Measurements from ENCODE around the gene MAP2K7. TPM values are rescaled to one million over a fixed set of nuclear protein-coding genes. Genes with fewer than 3 reads are reported as not detected.
A peak's percentile ranks its signal among the peaks of the same experiment; 100 is the strongest.

The MAP2K7 gene
- total RNA-seq, 2 experiments from 2014 or later: 36.8 to 37.0 TPM

- H3K36me3 Mint-ChIP-seq (ENCODE audit: low read depth): peaks cover 39% of the 10 kb centered on the region
Observed at GRCh38 chr19:7931221-7932061, 27.8 kb downstream of the MAP2K7 start.

DNA sequence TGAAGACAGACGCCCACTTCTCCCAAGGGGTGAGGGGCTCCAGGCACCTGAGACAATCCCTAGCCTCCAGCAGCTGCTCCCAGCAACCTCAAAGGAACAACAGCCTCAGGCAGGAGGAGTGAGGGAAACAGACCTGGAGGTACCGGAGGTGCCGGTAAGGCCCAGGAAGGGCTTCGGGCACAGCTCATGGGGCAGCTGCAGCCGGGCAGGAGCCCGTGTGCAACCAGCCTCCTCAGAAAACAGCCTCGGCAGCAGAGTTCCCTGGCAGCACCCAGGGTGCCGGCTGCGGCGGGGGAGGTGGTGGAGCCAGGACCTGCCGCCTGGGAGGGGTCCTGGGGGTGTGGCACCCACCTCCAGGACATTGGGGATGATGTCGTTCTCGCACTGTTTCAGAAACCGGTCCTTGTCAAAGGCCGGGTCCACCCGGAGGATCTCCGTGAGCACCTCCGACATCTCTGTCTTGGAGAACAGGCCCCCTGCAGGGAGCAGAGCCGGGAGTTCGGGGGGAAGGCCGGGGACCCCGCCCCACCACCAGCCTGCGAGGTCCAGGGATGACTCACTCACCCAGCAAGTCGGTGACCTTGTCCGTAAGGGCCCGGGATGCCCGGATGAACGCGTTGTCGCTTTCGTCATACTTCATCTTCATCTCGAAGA lies 28.7 kb downstream of the MAP2K7 start:
- Mint-ChIP-seq H3K36me3 (ENCODE audit: low read depth) (peaks cover 39% of the 10 kb centered on the region), H3K4me3 (no peak overlapping the region), H3K4me1 (ENCODE audit: low read depth) (peaks cover 9% of the 10 kb centered on the region), H3K27ac (no peak overlapping the region), H3K9me3 (no peaks in the 10 kb centered on the region), H3K27me3 (no peaks in the 10 kb centered on the region)
- CTCF ChIA-PET: interaction anchor here (1.3 kb wide), 1 partner anchor 10 kb away, joined by 3 read pairs; no protein-coding TSS in a partner anchor
- TF ChIP-seq, protein P1, sequence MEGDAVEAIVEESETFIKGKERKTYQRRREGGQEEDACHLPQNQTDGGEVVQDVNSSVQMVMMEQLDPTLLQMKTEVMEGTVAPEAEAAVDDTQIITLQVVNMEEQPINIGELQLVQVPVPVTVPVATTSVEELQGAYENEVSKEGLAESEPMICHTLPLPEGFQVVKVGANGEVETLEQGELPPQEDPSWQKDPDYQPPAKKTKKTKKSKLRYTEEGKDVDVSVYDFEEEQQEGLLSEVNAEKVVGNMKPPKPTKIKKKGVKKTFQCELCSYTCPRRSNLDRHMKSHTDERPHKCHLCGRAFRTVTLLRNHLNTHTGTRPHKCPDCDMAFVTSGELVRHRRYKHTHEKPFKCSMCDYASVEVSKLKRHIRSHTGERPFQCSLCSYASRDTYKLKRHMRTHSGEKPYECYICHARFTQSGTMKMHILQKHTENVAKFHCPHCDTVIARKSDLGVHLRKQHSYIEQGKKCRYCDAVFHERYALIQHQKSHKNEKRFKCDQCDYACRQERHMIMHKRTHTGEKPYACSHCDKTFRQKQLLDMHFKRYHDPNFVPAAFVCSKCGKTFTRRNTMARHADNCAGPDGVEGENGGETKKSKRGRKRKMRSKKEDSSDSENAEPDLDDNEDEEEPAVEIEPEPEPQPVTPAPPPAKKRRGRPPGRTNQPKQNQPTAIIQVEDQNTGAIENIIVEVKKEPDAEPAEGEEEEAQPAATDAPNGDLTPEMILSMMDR (IDR thresholded peaks at IDR 0.05): no peak
- DNase-seq (no peak), ATAC-seq (no peak)
- POLR2A ChIA-PET: interaction anchor here (1.5 to 7.7 kb wide), 3 partner anchors 10 to 18 kb away, joined by 3 to 81 read pairs (median 7); partner anchors contain the start of genes SNAPC2, TGFBR3L and TIMM44
- intact Hi-C loops (cut with micrococcal nuclease): no loop called here

More at GRCh38 chr19:7931221-7932061, 27.8 kb downstream of the MAP2K7 start:
- DNase-seq: no peak
- ChIA-PET POLR2A (interaction anchor here (1.5 to 7.7 kb wide), 3 partner anchors 10 to 17 kb away, joined by 3 to 81 read pairs (median 7); partner anchors contain the start of genes SNAPC2, TGFBR3L and TIMM44), CTCF (interaction anchor here (1.3 to 3.7 kb wide), 2 partner anchors 11 to 13 kb away, joined by 6 to 28 read pairs; partner anchors contain the start of genes SNAPC2 and TIMM44)
- Mint-ChIP-seq H3K27me3 (no peaks in the 10 kb centered on the region), H3K4me3 (no peak overlapping the region), H3K27ac (no peak overlapping the region), H3K9me3 (no peaks in the 10 kb centered on the region), H3K4me1 (ENCODE audit: low read depth) (peaks cover 11% of the 10 kb centered on the region)
- intact Hi-C loops (cut with micrococcal nuclease): no loop called here
- TF ChIP-seq, protein P1 (IDR thresholded peaks at IDR 0.05): no peak
- no peak for ATAC-seq

DNA sequence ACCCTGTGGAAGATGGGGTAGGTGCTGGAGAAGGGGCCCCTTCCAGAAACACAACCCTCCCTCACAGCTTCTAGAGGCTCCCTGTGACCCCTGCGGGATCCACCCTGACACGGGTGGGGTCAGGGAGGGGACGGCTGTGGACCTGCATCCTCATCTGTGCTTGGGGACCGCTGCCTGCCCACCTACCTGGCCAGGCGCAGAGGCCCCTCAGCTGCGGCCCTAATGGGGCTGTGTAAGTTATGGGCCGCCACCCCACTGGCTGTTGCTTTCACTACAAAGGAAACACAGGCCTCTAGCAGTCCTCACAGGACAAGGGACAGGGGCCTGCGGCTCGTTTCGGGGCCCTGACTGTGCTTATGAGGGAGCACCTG lies 29.2 kb downstream of the MAP2K7 start:
- Mint-ChIP-seq H3K36me3 (ENCODE audit: low read depth) (peaks cover 41% of the 10 kb centered on the region), H3K27ac (no peak overlapping the region), H3K9me3 (no peaks in the 10 kb centered on the region), H3K4me1 (ENCODE audit: low read depth) (peaks cover 9% of the 10 kb centered on the region), H3K4me3 (no peak overlapping the region), H3K27me3 (no peaks in the 10 kb centered on the region)
- TF ChIP-seq, protein P1 (IDR thresholded peaks at IDR 0.05): no peak
- intact Hi-C loops (cut with micrococcal nuclease): no loop called here
- DNase-seq: no peak
- ChIA-PET CTCF (interaction anchor here (1.1 to 1.3 kb wide), 2 partner anchors 10 to 13 kb away, joined by 3 read pairs; partner anchors contain the start of gene SNAPC2), POLR2A (interaction anchor here (7.7 kb wide), 1 partner anchor 10 kb away, joined by 81 read pairs; the partner anchor contains the start of gene TIMM44)
- ATAC-seq: no peak

- TF ChIP-seq, protein P1 (IDR thresholded peaks at IDR 0.05): peak; percentile 39
- Mint-ChIP-seq H3K27ac (no peak overlapping the region), H3K36me3 (ENCODE audit: low read depth) (peaks cover 39% of the 10 kb centered on the region), H3K27me3 (no peaks in the 10 kb centered on the region), H3K4me3 (no peak overlapping the region), H3K4me1 (ENCODE audit: low read depth) (peaks cover 7% of the 10 kb centered on the region), H3K9me3 (no peaks in the 10 kb centered on the region)
- intact Hi-C loops (cut with micrococcal nuclease): no loop called here
- CTCF ChIA-PET: interaction anchor here (1.1 to 1.3 kb wide), 2 partner anchors 9 to 14 kb away, joined by 3 read pairs; partner anchors contain the start of gene SNAPC2
- DNase-seq: no peak
- POLR2A ChIA-PET: interaction anchor here (7.7 kb wide), 1 partner anchor 9 kb away, joined by 81 read pairs; the partner anchor contains the start of gene TIMM44
- no peak for ATAC-seq
Observed at GRCh38 chr19:7933411-7933810, 29.7 kb downstream of the MAP2K7 start.
